HG03442 (cell line): ENCODE measurements around the gene KCNIP4.
"Not testable (repeated sequence)": the region's sequence is repeated elsewhere in the genome, so short reads cannot be mapped to it uniquely, and the experiment has no call there.

ENCODE experiments used
- ATAC-seq: cut with Tn5 transposase; IDR thresholded peaks from one replicate; pipeline ENCODE4 v1.9.1; 2021; ENCODE audit warnings: mild to moderate bottlenecking, moderate library complexity; ENCODE audit not compliant: unreplicated experiment

The KCNIP4 gene

GRCh38 chr4:20816287-20816686, 1132.3 kb downstream of the KCNIP4 start:
- no peak for ATAC-seq

GRCh38 chr4:20813700-20814099, 1134.9 kb downstream of the KCNIP4 start:
- no peak for ATAC-seq

GRCh38 chr4:20809812-20810211, 1138.8 kb downstream of the KCNIP4 start:
- no peak for ATAC-seq

- no peak for ATAC-seq
Measured at GRCh38 chr4:20805716-20806115, 1142.9 kb downstream of the KCNIP4 start.

GRCh38 chr4:20787940-20788665, 1160.5 kb downstream of the KCNIP4 start:
- no peak for ATAC-seq

GRCh38 chr4:20783134-20783533, 1165.4 kb downstream of the KCNIP4 start:
- ATAC-seq = not testable (repeated sequence)

GRCh38 chr4:20778896-20779295, 1169.7 kb downstream of the KCNIP4 start:
- ATAC-seq = no peak

GRCh38 chr4:20773144-20773997, 1175.2 kb downstream of the KCNIP4 start:
- peak; percentile 93 for ATAC-seq

GRCh38 chr4:20764366-20764992, 1184.1 kb downstream of the KCNIP4 start:
- ATAC-seq = no peak

GRCh38 chr4:20761826-20762225, 1186.7 kb downstream of the KCNIP4 start:
- ATAC-seq = no peak

GRCh38 chr4:20761382-20761781, 1187.2 kb downstream of the KCNIP4 start:
- ATAC-seq = no peak

GRCh38 chr4:20760053-20760452, 1188.5 kb downstream of the KCNIP4 start:
- no peak for ATAC-seq

GRCh38 chr4:20754036-20754435, 1194.5 kb downstream of the KCNIP4 start:
- ATAC-seq = no peak

GRCh38 chr4:20752641-20753040, 1195.9 kb downstream of the KCNIP4 start:
- no peak for ATAC-seq

- ATAC-seq = not testable (repeated sequence)
Measured at GRCh38 chr4:20746000-20746399, 1202.6 kb downstream of the KCNIP4 start.

- no peak for ATAC-seq
Measured at GRCh38 chr4:20735931-20736330, 1212.6 kb downstream of the KCNIP4 start.

GRCh38 chr4:20724915-20725314, 1223.7 kb downstream of the KCNIP4 start:
- ATAC-seq = no peak

- ATAC-seq = no peak
Measured at GRCh38 chr4:20723463-20723862, 1225.1 kb downstream of the KCNIP4 start.

- no peak for ATAC-seq
Measured at GRCh38 chr4:20723019-20723418, 1225.6 kb downstream of the KCNIP4 start.

GRCh38 chr4:20711335-20711734, 1237.2 kb downstream of the KCNIP4 start:
- no peak for ATAC-seq

- peak; percentile 99 for ATAC-seq
Measured at GRCh38 chr4:20700007-20700761, 1248.4 kb downstream of the KCNIP4 start, which contains the start of gene PACRGL. TSS of gene PACRGL (plus strand) at chr4:20700458. CDS start at chr4:20704482, 4,024 bp downstream.
